IPS-11a (cell line): ENCODE measurements around the gene EEFSEC.

Experiments
- H3K4me3 ChIP-seq: one replicate; pipeline ENCODE4 v1.5.1; 2013; ENCODE audit warnings: low read depth, low read length, control low read depth

EEFSEC gene

DNA sequence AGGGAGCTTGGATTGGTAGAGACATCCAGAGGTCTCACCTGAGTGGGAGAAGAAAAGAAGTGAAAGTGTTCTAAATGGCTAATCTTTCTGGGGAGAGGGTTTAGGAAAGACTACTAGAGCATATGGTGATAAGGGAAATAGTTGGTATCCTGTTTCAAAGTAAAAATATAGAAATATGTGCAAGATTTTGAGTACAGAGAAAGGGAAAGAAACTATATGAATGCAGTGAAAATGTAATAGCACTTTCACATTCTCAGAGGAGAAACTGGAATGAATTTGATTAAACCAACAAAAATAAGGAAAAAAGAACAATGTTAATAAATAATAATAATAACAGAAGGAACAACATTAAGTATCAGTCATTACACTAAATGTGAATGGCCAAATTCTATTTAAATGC, 194.0 kb downstream of the EEFSEC start:
- H3K4me3 ChIP-seq = no peak overlapping the region

DNA sequence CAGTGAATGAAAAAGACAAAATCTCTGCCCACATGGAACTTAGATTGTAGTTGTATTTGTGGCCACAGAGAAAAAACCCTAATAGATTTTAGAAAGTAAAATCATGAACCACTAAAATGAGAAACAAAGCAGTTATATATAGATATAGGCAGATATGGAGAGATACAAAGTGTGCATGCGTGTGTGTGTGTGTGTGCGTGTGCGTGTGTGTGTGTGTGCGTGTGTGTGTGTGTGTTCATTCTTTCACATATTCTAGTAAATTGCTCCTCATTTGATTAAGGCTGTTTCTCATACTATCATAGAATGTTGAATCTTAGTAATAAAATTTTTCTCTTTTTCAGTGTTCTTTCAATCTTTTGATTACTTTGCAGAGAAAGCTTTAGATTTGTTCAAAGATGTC, 194.8 kb downstream of the EEFSEC start:
- H3K4me3 ChIP-seq = no peak overlapping the region

DNA sequence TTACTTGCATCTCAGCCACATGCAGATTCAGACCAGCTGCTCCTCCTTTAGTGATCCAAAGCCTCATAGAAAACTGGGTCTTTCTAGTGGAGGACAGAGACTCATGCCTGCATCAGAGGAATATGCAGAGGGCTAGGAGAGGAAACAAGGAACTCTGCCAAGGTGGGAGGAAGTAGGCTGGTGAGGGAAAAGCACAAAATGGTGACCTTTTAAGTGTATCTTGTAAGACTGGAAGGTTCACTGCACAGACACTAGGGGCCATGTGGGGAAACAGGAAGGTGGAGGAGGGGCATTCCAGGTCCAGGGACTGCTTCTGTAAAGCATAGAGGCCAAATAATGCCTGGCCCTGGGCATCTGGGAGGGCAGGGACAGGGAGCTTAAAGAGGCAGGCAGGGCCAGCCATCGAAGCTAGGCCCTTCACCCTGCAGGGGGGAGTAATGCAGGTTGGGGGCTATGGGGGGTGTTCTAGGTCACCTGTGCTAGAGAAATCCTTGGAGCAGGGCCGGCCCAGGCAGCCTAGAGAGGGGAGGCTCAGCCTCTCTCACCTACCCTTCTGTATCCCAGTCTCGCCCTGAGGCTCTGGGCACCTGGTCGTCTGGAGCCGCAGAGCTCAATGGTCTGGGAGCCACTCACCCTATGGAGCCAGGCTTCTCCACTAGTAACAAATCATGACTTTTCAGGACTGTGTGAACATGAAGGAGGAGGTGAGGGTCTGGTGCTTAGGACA, 195.7 kb downstream of the EEFSEC start:
- no peak overlapping the region for H3K4me3 ChIP-seq

DNA sequence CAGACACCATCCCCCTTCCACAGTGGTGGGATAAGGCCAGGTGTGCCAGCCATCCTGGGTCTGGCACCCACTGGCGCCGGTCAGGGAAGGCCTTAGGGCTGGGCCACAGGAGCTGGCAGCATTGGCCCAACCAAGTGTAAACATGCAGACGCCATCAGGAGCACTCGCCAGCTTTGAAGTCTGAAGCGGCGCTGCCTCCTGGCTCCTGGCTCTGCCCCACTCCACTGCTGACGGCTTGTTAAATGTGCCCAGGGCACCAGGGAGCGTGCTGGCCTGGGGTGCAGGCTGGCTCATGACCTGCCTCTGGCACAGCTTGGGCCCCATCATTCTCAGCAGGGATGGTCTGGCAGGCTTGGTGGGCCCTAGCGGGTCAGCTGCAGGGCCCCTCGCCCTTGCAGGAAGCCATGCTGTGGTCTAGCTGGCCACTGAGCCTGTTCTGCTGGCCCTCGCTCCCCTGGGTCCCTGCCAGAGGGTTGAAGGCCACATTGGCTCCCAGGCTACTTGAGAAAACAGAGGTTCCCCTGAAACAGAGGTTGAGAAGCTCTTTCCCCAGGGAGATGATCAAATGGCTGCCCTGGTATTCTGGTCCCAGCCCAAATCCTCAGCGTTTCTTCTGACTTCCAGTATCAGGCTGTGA, 196.8 kb downstream of the EEFSEC start:
- no peak overlapping the region for H3K4me3 ChIP-seq

DNA sequence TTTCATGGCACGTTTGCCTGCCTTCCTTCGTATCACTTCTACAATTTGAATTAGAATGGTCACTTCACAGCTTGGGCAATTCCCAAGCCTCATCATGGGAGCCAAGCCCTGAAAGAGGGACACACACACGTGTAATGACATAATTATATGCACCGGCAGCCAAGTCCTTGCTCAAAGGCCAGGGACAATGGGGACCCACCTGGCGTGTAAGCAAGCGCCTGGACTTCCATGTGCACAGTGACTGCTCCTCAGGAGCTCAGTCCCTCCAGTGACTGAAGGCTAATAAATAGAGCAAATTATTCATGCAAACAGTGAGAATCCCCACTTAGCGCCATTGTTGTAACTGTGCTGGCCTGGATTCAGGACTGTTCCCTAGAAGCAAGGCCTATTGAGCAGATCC, 198.3 kb downstream of the EEFSEC start:
- no peak overlapping the region for H3K4me3 ChIP-seq

DNA sequence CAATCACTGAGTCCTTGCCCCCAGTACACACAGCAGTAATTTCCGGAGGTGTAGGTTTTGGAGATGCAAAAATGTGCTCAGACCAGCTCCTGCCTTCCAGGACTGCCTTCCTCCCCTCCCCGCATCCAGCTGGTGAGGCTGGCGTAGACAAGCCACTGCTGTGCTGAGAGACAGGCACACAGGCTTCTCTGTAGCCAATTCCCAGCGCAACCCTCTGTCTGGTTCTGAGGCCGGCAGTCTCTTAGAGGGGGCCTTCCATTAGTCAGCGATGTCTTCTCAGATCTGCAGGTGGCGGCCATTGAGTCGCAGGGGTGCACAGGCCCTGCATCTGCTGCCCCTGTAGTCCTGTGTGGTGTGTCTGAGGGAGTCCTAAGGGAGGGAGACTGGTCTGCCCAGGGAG, 199.0 kb downstream of the EEFSEC start:
- no peak overlapping the region for H3K4me3 ChIP-seq

DNA sequence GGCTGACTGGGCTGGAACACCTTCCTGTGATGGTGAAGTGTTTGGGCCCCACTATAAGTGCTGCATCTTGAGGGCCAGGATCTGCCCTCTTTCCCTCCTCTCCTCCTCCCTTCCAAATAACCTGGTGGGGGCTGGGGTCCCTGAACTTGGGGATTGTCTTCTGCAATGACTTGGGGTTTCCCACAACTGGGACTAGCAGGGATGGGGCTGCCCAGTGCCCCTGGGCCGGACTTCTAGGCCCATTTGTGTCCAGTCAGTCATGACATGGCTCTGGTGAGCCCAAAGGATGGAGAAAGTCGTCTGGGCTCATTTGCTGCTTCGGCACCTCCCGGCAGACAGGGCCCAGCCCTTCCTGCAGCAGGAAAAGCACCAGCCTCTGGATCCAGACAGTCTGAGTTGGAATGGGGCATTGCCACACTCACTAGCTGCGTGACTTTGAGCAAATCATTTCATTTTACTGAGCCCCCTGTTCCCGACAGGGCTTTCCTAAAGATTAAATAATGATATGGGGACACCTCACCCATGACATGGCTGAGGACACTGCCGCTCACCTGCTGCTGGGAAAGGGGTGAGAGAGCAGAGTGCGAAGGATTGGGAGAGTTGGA, 200.2 kb downstream of the EEFSEC start:
- no peak overlapping the region for H3K4me3 ChIP-seq

DNA sequence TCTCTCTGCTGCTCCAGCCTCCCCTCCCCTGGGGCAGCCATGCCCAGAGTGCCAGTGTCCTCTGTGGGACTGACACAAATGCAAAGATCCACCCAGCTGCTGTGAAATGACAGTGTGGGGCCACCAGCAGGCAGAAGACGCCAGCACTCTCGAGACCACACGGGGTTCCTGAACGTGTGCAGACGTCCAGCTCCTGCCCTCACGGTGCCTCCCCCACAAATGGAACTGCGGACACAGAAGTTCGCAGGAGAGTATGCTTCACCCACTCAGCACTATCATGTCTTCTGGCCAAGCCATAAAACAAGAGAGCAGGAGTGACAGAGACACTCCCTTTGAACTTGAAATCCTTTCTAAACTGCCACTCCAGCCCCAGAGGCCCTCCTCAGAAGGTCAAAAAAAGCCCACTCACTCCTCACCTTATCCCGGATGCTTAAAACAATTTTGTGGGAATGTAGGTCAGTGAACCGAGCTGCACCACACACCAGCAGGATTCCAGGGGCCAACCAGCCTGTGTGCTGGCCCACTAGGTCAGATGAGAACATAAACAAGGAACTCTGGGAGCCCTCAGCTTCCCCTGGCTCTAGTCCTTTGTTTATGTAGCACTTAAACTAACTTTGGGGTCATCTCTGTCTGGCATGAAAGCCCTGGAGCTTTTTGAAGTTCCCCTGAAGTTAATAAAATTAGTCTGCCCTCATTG, 200.9 kb downstream of the EEFSEC start:
- H3K4me3 ChIP-seq = no peak overlapping the region

DNA sequence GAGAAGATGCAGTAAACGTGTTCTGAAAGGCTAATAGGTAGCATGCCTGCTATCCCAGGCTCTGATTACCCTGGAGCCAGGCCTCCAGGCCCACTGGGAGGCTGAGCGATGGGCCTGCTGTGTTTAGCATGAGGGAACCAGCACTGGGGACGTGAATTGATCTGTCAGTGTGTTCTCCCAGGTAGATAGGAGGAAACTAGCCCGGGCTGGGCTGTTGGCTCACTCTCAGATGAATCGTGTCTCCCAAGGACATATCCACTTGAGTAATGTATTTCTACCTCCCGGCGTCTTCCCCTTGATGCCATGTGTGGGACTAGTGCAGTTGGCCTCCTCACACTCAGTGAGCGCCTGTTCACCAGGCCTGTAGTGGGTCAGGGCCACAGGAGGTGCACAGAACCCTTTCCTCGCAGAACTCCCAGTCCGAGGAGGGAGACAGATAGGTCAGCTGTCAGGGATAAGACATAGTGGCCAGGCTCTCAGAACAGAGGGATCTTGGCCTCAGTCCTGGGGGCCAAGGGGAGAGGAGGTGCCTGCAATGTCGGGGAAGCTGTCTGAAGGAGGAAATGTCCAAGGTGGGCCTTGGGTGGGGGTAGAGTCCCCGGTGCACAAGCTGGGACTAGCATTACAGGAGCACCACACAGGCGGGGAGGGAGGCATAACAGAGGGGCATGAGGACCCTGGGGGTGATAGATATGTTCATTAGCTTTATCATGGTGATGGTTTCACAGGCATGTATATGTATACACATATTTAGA, 201.7 kb downstream of the EEFSEC start:
- H3K4me3 ChIP-seq = no peak overlapping the region

DNA sequence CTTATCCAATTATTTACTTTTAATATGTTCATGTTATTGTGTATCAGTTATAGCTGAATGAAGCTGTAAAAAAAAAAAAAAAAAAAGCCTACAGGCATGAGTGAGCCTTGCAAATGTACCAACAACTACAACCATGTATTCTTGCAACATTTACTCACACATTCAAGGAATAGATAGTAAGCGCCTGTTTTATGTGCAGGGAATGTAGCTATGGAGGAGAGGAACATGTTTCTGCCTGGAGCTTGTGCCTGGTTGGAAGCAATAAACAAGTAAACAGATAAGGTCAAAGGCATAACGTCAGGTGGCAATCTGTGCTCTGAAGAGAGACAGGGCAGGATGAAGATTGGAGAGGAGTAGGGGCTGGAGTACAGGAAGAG, 202.2 kb downstream of the EEFSEC start:
- H3K4me3 ChIP-seq = no peak overlapping the region

DNA sequence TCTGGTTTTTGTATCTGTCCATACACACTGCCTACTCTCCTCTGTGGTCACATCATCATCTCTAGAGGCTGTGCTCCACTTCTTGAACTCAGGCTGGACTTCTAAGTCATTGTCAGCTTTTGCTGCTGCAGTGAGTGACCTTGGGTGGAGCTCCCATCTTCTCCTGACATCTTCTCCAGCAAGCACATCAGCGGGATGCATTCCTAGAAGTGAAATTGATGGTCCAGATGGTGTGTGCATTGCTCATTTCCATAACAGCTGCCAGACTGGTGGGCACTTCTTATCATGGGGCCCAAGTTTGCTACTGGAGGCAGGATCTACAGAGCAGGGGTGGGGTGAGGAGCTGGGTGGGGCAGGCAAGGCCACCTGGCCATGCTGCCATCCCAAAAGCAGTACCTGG, 203.5 kb downstream of the EEFSEC start:
- H3K4me3 ChIP-seq = no peak overlapping the region

DNA sequence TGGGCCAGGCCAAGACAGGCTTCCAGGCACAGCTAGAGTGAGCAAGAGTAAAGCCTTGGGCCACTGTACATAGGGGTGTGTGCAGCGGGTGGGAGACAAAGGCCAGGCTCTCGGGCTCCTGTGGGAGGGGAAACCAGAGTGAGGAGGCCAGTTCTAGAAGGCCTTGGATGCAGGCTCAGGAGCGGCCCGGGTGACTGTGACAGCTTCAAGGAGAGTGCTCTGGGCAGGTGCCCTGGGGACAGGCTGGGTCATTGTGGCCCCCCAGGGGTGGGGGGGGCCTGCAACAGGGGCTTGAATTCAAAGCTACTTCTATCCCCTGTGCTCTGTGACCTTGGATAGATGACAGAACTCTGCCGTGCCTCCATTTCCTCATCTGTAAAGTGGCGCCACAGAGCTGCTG, 204.3 kb downstream of the EEFSEC start:
- no peak overlapping the region for H3K4me3 ChIP-seq

DNA sequence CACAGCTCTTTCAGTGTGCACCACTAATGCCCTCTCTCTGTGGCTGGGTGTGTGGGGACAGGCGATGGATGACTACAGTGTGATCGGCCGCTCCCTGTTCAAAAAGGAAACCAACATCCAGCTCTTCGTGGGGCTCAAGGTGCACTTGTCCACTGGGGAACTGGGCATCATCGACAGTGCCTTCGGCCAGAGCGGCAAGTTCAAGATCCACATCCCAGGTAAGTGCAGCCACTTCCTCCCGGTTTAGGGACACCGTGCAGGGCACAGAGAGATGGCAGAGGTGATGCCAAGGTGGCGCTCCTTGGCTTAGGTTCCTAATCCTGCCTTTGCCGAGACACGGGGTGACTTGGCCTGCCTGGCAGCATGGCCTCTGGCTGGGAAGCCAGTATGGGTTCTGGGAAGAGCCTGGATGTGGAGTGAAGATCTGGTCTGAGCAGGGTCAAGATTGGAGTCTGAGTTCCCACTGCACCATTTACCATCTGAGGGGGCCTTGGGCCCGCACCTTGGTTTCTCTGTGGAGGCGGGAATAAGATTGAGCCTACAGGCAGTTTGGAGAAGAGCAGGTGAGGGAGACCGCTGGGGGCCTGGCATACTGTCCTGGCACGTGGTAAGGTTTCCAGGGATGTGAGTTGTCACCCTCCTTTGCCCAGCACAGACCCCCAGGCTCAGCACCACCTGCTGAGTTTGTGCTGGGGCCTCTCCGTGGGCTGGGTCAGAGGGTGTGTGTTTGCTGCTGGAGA, 205.0 kb downstream of the EEFSEC start:
- H3K4me3 ChIP-seq = no peak overlapping the region

DNA sequence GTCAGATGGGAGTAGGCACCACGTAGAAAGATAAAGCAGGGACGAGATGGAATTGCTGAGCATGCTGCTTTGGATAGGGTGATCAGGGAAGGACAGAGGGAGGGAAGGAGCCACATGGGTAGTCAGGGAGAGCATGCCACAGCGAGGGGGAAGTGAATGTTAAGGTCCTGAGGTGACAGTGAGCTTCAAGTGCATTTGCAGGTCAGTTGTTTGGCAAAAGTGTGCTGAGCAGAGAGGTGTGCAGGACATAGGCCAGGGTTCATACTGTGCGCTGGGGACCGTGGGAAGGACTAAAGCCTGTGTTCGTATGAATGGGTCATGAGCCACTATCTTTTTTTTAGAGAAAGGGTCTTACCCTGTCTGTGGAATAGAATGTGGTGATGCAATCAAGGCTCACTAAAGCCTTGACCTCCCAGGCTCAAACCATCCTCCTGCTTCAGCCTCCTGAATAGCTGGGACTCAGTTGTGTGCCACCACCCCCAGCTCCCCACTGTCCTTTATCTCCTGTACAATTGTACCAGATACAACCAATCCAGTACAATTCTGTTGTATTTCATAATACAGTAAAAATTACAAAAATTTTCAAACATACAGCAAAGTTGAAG, 205.9 kb downstream of the EEFSEC start:
- no peak overlapping the region for H3K4me3 ChIP-seq

DNA sequence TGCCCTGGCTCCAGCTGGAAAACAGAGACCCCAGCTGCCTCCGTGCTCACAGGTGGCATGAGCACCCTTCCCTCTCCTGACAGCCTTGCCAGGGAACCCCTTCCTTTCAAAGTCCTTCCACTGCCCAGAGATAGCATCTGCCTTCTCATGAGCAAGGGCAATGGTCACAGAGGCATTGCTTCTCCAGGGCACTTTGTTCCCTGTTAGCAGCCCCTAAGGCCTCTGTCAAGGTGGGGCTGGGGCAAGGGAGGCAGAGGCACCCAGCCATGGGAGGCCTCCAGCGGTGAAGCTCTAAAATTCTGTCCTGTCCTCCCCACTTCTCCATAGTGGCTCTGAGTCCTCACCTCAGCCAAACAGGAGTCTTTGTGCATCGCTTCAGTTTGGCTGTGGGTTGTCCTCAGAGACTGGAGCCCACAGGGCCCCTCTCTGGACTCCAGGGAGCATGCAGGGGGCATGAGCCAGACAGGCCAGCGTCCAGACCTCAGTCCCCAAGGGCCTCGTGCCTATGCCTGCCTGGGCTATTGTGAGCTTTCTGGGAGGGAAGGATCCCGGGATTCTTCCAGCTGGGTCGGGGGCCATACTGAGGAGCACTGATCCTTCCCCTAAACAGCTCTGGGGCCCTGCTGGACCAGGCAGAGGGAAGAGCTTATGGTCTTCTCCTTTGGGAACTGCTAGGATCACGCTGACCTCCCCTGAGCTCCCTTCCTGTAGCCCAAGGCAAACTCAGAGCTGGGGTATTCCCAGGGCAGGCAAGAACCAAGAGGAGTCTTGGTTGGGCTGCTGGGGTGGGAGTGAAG, 206.8 kb downstream of the EEFSEC start:
- H3K4me3 ChIP-seq = no peak overlapping the region

DNA sequence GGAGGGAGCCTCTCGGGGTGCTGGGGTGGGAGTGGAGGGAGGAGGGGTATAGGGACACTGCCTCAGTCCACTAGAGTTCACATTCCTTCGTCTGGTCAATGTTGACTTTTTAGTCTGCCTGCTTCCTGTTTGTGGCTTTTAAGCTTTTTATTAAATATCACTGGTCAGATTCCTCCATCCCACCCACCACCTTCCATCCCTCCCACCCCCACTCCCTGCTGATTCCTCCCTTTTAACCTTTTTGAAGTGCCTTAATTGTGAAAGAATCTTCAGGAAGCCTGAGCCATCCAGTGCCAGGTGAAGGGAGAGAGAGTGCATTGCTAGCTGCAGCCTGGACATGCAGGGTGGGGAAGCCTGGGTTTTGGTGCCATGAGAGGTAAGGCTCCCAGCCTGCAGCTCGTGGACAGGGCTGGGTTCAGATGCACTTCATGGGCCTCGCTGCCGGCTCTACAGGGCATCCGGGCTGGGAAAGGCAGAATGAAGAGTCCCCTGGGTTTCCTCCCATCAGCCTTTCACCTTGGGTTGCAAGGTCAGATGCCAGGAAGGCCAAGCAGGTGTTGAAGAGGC, 207.5 kb downstream of the EEFSEC start:
- H3K4me3 ChIP-seq = no peak overlapping the region

DNA sequence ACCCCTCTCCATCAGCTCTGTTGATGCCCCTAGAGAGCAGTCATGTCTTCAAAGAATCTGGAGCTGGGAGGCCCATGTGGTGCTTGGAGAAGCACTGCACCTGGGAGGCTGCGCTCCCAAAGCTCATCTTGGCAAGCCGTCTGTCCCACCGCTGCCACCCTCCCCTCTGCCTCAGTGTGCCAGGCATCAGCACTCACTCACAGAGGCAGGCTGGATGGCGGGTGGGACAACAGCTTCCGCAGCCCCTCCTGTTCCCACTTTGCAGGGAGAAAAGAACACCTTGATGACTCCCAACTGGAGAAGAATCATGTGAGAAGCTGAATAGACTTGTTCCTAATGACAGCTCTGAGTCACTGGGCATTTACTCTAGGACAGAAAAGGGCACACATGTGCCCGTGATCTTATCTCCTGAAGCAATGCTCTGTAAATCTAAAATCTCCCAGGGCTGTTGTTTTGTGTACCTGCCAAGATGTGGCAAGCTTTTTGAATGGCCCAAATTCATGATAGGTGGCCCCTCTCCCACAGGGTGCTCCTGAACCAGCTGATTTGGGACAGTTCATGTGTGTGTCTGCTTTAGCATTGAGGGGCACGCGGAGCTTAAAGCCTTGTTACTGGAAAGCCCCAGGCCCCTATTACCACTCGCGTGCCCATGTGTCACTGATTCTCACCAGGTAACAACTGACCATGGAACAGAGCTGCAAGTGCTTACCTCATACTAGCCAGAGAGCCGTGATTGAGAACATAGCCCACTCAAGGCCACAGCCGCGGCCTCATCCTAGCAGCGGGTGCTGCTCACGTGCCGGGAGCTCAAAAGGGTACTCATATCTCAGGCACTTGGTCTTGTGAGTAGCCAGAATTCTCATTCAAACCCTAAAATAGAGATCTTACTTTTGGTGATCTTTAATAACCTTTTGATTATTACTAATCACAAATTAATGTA, 209.0 kb downstream of the EEFSEC start:
- H3K4me3 ChIP-seq = no peak overlapping the region

DNA sequence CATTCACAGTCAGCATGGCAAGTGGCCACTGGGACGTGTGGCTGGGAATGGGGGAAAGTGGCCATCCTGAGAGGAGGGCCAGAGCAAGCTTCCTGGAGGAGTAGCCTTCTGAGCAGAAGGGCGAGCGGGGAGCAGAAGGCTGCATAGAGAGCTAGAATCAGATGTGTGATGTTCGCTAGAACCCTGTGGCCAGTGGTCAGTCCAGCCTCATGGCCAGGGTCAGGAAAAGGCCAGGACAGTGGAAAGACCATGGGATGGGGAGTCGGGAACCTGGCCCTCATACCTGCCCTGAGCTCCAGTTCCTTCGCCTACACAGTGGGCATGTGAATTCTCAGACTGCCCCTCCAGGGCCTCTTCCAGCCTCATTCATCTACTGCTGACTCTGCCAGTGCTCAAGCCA, 211.0 kb downstream of the EEFSEC start:
- H3K4me3 ChIP-seq = no peak overlapping the region
